ENCODE measurements around the gene PTPRN2.

Gene PTPRN2

DNA sequence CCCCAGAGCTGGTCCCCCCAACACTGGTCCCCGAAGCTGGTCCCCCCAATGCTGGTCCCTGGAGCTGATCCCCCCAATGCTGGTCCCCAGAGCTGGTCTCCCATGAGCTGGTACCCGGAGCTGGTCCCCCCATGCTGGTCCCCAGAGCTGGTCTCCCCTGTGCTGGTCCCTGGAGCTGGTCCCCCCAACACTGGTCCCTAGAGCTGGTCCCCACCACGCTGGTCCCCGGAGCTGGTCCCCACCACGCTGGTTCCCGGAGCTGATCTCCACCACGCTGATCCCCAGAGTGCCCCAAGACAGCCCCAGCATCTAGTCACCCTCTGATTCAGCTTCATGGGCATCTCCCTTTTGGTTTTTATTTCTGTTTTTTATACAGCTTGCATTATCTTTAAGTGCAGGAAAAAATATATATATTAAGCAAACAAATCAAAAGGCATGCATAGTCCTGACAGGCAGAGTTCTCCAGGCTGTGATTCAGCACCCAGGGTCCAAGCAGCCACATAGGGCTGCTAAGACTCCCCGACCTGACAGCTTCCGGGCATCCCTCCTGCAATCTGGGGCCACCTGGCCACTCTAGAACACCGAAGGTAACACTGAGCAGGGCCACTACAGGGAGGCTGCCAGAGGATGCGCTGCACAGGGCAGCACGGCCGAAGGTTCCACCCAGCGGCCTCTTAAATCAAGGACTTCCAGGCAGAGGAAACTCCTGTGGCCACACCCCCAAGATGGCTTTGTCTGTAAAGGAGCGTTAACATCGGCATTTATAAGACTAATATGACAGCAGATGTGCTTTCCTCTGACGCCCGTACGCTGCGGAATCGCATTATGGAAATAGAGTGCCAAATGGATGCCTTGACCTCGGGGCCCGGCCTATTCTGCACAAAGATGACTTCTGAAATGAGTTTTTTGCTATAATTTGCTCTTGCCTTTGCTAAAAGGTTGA lies 215.0 kb downstream of the PTPRN2 start:
- Mint-ChIP-seq H3K36me3 (ENCODE audit: low read depth) (no peaks in the 10 kb centered on the region), H3K27ac (no peak overlapping the region), H3K9me3 (no peaks in the 10 kb centered on the region), H3K4me1 (ENCODE audit: low read depth) (peaks cover 6% of the 10 kb centered on the region), H3K27me3 (peaks cover 13% of the 10 kb centered on the region), H3K4me3 (no peak overlapping the region)
- DNase-seq, result no peak

DNA sequence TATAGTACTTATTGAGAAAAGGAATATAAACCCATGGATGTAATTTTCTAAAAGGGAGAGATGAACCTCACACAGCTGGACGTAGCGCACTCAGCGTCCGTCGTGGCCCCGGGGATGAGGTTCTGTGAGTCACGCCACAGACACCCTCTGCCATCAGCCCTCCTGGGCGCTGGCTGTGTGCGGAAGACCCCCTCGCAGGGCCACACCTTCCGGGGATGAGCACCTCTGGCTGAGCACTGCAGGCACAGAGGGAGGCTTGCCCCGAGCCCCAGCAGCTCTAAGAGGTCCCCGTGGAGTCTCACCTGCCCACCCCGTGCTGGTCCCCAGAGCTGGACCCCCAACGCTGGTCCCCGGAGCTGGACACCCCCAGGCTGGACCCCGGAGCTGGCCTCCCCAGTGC lies 215.8 kb downstream of the PTPRN2 start:
- DNase-seq, result no peak
- Mint-ChIP-seq H3K9me3 (no peaks in the 10 kb centered on the region), H3K4me3 (no peak overlapping the region), H3K4me1 (ENCODE audit: low read depth) (peaks cover 6% of the 10 kb centered on the region), H3K27ac (no peak overlapping the region), H3K36me3 (ENCODE audit: low read depth) (no peaks in the 10 kb centered on the region), H3K27me3 (peaks cover 13% of the 10 kb centered on the region)

DNA sequence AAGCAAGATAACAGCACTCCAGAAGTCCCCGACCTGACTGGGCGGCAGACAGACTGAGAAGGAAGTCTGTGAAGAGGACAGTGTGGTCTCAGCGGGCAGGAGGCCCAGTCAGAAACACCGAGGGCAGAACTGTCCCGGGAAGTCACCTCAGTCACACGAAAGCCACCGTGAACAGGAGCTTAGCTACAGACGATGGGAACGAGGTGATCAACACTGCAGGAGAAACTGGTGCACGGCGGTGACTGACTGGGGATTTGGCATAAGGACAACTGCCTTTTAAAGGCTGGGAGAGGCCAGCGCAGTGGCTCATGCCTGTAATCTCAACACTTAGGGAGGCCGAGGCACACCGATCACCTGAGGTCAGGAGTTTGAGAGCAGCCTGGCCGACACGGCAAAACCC lies 217.8 kb downstream of the PTPRN2 start:
- DNase-seq, result no peak
- Mint-ChIP-seq H3K27ac (no peak overlapping the region), H3K4me1 (ENCODE audit: low read depth) (no peaks in the 10 kb centered on the region), H3K9me3 (no peaks in the 10 kb centered on the region), H3K36me3 (ENCODE audit: low read depth) (no peaks in the 10 kb centered on the region), H3K4me3 (no peak overlapping the region), H3K27me3 (peaks cover 12% of the 10 kb centered on the region)

DNA sequence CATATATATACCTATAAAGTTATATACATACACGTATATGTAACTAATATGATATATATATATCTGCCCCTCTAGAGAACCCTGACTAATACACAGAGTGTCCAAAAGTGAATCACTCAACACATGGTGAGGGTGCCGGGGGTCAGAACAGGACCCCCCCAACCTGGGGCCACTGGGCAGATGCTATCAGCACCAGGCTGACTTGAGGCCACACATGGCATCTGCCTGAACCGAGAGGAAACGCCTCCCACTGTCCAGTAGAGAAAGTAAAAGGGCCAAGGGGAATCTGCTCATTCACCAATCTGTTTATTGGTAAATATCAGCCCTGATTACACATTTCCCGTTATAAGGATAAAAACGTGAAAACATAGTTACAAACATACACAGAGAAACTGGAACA lies 218.3 kb downstream of the PTPRN2 start:
- no peaks in the 10 kb centered on the region for H3K4me1 Mint-ChIP-seq (ENCODE audit: low read depth)
- H3K4me3 Mint-ChIP-seq, result no peak overlapping the region
- no peaks in the 10 kb centered on the region for H3K36me3 Mint-ChIP-seq (ENCODE audit: low read depth)
- peaks cover 7% of the 10 kb centered on the region for H3K27me3 Mint-ChIP-seq
- H3K9me3 Mint-ChIP-seq, result no peaks in the 10 kb centered on the region
- no peak overlapping the region for H3K27ac Mint-ChIP-seq
- DNase-seq, result no peak

DNA sequence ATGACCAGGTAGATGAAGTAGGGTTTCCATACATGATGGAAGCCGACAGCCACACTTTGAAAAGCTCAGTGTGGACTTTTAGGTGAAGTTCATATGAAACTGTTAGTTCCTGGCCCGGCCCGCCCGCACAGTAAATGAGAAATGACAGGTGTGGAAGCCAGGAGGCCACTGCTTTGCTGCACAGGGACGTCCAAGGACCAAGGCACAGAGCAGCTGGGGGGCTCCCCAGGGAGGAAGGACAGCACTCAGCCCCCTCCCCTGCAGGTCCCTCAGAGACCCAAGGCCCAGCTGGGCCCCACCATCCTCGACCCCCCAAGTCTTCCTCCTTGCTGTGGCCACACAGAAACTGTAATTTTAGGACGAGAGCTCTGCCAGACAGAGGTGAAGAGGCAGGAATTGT lies 219.2 kb downstream of the PTPRN2 start:
- Mint-ChIP-seq H3K36me3 (ENCODE audit: low read depth) (no peaks in the 10 kb centered on the region), H3K4me3 (no peak overlapping the region), H3K4me1 (ENCODE audit: low read depth) (no peaks in the 10 kb centered on the region), H3K27ac (no peak overlapping the region), H3K27me3 (no peaks in the 10 kb centered on the region), H3K9me3 (no peaks in the 10 kb centered on the region)
- no peak for DNase-seq

DNA sequence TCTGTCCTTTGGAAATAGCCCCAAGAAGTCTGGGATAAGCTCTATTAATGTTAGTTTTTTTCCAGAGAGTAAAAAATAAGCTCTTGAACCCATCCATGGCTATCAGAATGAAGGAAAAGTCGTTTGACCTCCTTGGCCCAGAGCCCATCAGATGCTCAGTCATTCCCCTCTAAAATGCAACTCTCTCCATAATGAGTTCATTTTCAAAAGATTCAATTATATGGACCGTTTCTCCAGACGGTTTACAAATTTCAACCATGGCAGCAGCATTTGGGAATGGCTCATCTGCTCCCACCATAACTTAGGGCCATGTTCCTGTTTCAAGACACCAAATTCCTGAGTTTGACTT lies 220.0 kb downstream of the PTPRN2 start:
- Mint-ChIP-seq H3K4me3 (no peak overlapping the region), H3K27ac (no peak overlapping the region), H3K27me3 (no peaks in the 10 kb centered on the region), H3K9me3 (no peaks in the 10 kb centered on the region), H3K4me1 (ENCODE audit: low read depth) (no peaks in the 10 kb centered on the region), H3K36me3 (ENCODE audit: low read depth) (no peaks in the 10 kb centered on the region)
- no peak for DNase-seq

DNA sequence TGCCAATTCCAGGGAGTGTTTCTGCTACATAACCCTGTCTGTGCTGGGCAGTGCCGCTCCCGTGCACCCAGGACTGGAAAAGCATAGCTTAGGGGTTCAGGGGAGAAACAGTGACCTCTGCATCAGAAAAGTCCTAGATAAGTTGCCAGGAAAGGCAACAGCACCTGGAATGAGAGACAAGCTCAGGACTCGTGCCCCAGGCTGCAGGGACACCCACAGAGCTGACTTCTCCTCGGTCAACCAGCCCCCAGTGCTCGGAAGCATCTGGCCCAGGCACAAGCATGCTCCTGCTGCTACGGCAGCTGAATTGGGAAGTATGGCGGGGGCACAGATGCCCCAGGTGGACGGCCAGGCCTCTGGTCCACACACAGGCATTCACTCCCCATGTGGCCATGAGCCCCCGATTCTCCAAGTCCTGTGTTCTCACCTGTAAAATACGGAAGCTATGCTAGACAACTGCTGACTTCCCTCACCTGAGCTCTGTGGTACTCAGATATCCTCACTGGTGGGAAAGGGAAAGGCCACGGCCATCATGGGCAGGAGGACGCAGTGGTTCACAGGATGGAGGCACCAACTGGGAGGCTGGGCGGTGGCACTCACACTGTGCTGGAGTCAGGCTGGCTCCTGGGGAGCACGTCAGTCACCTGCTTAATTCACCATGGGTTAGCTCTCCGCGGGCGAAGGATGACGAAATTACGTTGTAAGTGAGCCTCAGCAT lies 220.5 kb downstream of the PTPRN2 start:
- DNase-seq, result no peak
- Mint-ChIP-seq H3K9me3 (no peaks in the 10 kb centered on the region), H3K27ac (no peak overlapping the region), H3K36me3 (ENCODE audit: low read depth) (no peaks in the 10 kb centered on the region), H3K4me1 (ENCODE audit: low read depth) (no peaks in the 10 kb centered on the region), H3K27me3 (no peaks in the 10 kb centered on the region), H3K4me3 (no peak overlapping the region)

DNA sequence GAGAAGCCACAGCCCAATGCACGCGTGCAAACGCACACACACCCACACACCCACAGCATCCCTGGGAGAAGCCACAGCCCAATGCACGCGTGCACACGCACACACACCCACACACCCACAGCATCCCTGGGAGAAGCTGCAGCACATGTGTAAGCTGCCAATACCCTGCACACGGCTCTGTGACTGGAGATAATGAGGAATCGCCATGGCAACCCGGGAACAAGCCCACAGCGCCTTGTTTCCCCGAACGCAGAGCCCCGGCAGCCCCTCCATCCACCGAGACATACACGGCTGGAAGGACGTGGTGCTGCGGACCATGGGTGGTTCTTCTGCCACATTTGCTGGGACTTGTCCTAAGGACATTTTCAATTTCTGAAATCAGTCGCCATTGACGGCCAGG lies 221.3 kb downstream of the PTPRN2 start:
- no peak for DNase-seq
- H3K27ac Mint-ChIP-seq, result no peak overlapping the region
- no peaks in the 10 kb centered on the region for H3K4me1 Mint-ChIP-seq (ENCODE audit: low read depth)
- no peaks in the 10 kb centered on the region for H3K36me3 Mint-ChIP-seq (ENCODE audit: low read depth)
- no peaks in the 10 kb centered on the region for H3K9me3 Mint-ChIP-seq
- H3K27me3 Mint-ChIP-seq, result no peaks in the 10 kb centered on the region
- H3K4me3 Mint-ChIP-seq, result no peak overlapping the region

DNA sequence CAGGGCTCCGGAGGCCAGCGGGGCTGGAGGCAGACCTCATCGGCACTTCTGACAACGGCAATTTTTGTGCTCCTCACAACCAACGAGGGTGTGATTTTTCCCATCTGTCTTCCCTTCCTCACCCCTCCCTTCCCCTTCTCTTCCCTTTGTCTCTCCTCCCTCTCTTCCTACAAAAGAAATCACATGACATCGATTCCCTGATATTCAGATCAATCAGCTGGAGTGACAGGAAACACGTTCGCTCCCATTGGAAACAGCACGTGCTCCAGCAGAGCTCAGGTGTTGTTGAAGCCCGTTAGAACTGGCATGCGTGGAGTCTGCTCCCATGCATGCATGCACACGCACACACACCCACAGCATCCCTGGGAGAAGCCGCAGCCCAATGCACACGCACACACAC lies 222.4 kb downstream of the PTPRN2 start:
- H3K4me1 Mint-ChIP-seq (ENCODE audit: low read depth), result no peaks in the 10 kb centered on the region

DNA sequence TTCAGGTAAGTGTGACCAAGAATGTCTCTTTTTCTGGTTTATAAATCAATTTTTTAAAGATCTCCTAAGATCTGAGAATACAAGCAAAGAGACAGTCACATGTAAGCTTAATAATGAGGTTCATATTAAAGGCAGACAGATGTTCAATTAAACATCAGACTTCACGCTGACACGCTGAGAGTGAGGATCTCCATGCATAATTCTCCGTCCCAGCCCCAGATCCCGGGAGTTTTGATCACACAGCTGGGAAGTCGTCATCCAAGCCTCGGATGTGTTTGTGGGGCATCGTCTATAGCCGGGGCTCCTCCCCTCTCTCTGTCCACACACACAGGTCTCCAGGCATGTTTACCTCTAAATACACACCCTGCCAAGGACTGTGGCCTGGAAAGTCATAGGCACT lies 223.2 kb downstream of the PTPRN2 start:
- H3K9me3 Mint-ChIP-seq, result no peaks in the 10 kb centered on the region
- H3K27me3 Mint-ChIP-seq, result no peaks in the 10 kb centered on the region
- DNase-seq, result no peak
- no peak overlapping the region for H3K4me3 Mint-ChIP-seq
- no peaks in the 10 kb centered on the region for H3K4me1 Mint-ChIP-seq (ENCODE audit: low read depth)
- H3K27ac Mint-ChIP-seq, result no peak overlapping the region
- no peaks in the 10 kb centered on the region for H3K36me3 Mint-ChIP-seq (ENCODE audit: low read depth)

More for the DNA sequence above, 222.4 kb downstream of the PTPRN2 start:
- DNase-seq, result no peak
- no peak overlapping the region for H3K27ac Mint-ChIP-seq
- H3K27me3 Mint-ChIP-seq, result no peaks in the 10 kb centered on the region
- no peaks in the 10 kb centered on the region for H3K36me3 Mint-ChIP-seq (ENCODE audit: low read depth)
- no peak overlapping the region for H3K4me3 Mint-ChIP-seq
- no peaks in the 10 kb centered on the region for H3K9me3 Mint-ChIP-seq

DNA sequence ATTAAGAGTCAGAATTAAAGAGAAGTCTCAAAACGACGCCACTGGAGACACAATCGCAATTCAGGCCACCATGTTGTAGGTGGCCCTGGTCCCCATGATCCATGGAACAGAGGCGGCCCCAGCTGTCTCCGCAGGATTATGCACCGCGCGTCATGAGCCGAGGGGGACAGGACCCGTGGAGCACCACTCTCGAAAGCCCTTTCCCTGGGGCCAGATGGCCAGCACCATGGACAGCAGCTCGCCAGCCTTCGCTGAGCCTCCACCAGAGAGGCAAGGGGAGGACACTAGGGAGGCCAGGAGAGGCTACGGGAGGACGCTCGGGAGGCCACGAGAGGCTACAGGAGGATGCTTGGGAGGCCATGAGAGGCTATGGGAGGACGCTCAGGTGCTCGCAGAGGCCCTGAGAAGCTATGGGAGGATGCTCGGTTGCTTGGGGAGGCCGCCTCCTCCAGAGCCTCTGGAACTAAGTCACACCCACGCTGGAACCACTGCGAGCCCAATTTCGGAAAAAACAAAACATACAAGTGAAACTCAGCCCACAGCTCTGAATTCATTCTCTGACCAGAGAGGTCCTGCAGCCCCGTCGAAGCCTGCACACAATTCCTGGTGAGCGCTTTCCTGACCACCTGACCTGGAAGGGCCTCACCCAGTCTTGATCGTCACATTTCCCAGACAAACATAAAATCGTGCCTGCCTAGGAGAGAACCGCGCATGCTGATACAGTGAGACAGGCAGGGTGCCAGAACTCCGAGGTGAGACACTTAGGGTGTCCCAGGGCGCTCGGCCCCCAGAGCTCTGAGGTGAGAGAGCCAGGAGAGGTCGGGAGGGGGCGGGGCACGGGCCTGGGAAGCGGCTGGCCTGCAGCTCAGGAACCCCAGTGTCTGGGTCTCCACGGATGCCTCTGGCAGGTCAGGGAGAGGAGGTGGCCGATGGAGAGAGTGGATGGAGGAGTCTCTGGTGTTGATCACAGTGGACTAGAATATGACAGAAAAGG lies 224.4 kb downstream of the PTPRN2 start:
- Mint-ChIP-seq H3K9me3 (no peaks in the 10 kb centered on the region), H3K27ac (no peak overlapping the region), H3K4me3 (no peak overlapping the region), H3K4me1 (ENCODE audit: low read depth) (no peaks in the 10 kb centered on the region), H3K36me3 (ENCODE audit: low read depth) (no peaks in the 10 kb centered on the region), H3K27me3 (no peaks in the 10 kb centered on the region)
- no peak for DNase-seq

DNA sequence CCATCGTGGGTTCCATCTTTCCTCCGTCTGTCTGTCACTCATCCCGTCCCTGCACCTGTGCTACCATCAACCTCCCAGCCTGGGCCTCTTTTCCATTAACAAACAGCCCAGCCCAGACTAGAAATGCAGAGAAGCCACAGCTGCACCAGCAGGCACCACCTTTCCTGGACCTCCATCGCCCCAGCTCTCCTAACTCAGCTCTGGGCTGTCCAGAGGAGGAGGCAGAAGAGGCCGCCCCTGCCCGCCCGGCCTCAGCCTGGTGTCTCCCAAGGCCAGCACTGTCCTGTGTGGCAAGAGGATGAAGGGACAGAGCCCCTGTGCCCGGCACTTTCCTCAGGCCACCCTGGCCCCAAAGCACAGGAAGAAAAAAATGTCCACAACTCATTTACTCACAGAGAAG lies 225.6 kb downstream of the PTPRN2 start:
- H3K36me3 Mint-ChIP-seq (ENCODE audit: low read depth), result no peaks in the 10 kb centered on the region
- DNase-seq, result no peak
- no peaks in the 10 kb centered on the region for H3K27me3 Mint-ChIP-seq
- H3K9me3 Mint-ChIP-seq, result no peaks in the 10 kb centered on the region
- H3K27ac Mint-ChIP-seq, result no peak overlapping the region
- no peaks in the 10 kb centered on the region for H3K4me1 Mint-ChIP-seq (ENCODE audit: low read depth)
- H3K4me3 Mint-ChIP-seq, result no peak overlapping the region

DNA sequence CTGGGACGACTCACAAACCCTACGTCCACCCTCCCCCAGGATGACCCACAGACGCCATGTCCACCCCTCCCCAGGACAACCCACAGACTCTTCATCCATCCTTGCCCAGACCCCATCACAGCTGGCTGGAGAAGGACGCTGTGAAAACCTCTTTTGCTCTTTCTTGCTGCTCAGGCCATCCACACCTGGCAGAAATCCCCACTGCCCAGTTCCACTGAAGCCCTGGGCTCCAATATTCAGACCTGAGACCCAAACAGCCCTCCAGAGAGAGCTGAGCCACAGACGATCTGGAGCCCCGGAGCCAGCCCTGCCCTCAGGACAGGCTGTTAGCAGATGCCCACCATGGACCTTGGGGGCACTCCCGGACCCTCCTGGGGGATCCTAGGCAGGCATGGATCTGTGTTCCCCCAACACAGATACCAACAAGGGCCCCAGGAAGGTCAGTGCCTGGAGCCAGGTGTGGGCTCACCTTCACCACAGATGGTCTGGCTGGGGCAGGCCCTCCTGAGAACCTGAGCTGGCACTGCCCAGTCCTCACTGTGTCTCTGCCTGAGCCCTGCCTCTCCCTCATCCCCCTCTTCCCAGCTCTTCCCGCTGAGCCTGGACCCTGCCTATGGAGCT lies 226.2 kb downstream of the PTPRN2 start:
- Mint-ChIP-seq H3K4me1 (ENCODE audit: low read depth) (no peaks in the 10 kb centered on the region), H3K4me3 (no peak overlapping the region), H3K9me3 (no peaks in the 10 kb centered on the region), H3K27ac (no peak overlapping the region), H3K27me3 (peaks cover 1% of the 10 kb centered on the region), H3K36me3 (ENCODE audit: low read depth) (no peaks in the 10 kb centered on the region)
- no peak for DNase-seq

Data from activated T-cell treated with anti-CD3 and anti-CD28 coated beads, Interleukin-2, amount 50 U/mL, for 24 hours (primary cell).